Prostate gland (tissue), 2 donors: Measurements from ENCODE around the gene NMNAT3.

Experiments
- POLR2A ChIP-seq: fragments of 450-650 bp; IDR thresholded peaks from one replicate; pipeline ENCODE4 v1.6.1; 2016; ENCODE audit warnings: antibody characterized with exemption, mild to moderate bottlenecking
- TF ChIP-seq, protein P1 (sequence below), 4 experiments: fragments of 200-600 bp in 2 of 4; fragments of 450-650 bp in 2 of 4; sonication (generic) in 2 of 4; IDR thresholded peaks; 1 replicate in 3 of 4; 2 replicates in 1 of 4; pipeline ENCODE4 v1.5.1; 2016 to 2019; ENCODE audit warnings: antibody characterized with exemption in 4 of 4, mild to moderate bottlenecking in 2 of 4, moderate library complexity in 2 of 4

DNA sequence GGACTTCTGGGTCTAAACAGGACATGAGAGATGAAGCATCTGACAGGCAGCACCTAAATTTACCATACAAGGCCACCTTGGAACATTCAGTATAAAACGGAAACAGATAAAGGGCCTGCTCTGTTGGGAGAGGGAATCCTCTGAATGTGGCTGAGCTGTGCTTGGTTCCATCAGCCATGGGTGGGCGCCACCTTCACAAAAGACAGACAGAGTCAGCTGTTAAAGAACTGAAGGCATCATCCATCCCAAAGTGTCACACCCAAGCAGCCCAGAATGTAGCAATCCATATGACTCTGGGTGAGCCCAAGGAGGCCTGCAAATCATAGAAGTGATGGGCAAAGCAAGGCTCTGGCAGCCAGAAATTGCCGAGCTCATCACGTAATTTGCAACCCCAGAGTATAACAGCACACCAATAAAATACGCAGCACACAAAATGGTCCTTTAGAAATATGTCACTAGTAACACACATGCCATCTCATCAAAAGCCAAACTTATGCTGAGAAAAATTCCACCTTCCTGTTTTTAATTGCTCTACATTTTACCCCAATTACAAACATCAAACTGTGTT lies 113.4 kb downstream of the NMNAT3 start:
- TF ChIP-seq POLR2A, result no peak
- TF ChIP-seq, protein P1, sequence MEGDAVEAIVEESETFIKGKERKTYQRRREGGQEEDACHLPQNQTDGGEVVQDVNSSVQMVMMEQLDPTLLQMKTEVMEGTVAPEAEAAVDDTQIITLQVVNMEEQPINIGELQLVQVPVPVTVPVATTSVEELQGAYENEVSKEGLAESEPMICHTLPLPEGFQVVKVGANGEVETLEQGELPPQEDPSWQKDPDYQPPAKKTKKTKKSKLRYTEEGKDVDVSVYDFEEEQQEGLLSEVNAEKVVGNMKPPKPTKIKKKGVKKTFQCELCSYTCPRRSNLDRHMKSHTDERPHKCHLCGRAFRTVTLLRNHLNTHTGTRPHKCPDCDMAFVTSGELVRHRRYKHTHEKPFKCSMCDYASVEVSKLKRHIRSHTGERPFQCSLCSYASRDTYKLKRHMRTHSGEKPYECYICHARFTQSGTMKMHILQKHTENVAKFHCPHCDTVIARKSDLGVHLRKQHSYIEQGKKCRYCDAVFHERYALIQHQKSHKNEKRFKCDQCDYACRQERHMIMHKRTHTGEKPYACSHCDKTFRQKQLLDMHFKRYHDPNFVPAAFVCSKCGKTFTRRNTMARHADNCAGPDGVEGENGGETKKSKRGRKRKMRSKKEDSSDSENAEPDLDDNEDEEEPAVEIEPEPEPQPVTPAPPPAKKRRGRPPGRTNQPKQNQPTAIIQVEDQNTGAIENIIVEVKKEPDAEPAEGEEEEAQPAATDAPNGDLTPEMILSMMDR (IDR thresholded peaks at IDR 0.05), result peak in 1 of 4 experiments; percentile 29
